ENCODE data around the gene HRH3. TPM values are rescaled to one million over a fixed set of nuclear protein-coding genes. Genes with fewer than 3 reads are reported as not detected.
A peak's percentile ranks its signal among the peaks of the same experiment; 100 is the strongest.

The HRH3 gene
- total RNA-seq: not detected

DNA sequence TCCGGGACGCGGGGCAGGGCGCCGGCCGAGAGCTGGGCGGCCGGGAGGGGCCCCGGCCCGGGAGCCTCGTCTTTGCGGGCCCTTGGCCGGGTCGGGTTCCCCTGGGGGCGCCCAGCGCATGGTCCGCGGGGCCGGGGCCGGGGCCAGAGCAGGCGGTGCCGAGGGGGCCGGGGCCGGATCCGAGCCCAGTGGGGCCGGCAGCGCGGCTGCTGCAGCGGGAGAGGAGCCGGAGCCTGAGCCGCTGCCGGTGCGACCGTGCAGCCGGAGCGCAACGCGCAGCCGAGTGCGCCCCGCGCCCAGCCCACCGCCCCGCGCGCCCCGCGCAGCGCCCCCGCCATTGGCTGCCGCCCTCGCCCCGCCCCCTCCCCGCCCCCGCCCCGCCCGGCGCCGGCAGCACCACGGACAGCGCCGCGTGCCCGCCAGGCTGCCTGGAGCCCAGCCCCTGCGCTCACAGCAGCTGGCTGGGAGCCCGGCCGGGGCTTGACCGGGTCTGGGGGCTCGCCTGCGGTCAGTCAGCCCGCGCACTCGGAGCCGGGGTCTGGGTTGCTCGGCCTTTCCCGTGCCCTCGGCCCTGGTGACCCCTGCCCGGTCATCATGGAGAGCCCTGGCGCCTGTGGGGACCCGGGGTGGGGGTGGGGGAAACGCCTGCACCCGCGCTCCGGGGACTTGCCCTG is at the start of gene HRH3:
Gene HRH3 (minus strand): TSS at position 287 of the 674 bp plus-strand sequence. CDS start 308 bp downstream, outside the sequence.
- Histone ChIP-seq H3K27ac (no peak within 1 kb of the TSS), H3K27me3 (replicated peaks; ENCODE audit: insufficient read depth) (peaks cover 32% of the 10 kb centered on the region), H3K4me3 (peak within 1 kb of the TSS; percentile 14), H3K4me1 (ENCODE audit: control insufficient read depth in 1 of 2, low read depth in 2 of 2) (peaks cover 9 to 14% of the 10 kb centered on the region in 2 donors), H3K36me3 (no peaks in the 10 kb centered on the region), H3K9me3 (no peaks in the 10 kb centered on the region)
- DNase-seq (ENCODE audit: low spot score) (no peak), ATAC-seq (ENCODE audit: insufficient number of reproducible peaks, low FRiP score, low read depth) (no peak)
- TF ChIP-seq, protein P1, sequence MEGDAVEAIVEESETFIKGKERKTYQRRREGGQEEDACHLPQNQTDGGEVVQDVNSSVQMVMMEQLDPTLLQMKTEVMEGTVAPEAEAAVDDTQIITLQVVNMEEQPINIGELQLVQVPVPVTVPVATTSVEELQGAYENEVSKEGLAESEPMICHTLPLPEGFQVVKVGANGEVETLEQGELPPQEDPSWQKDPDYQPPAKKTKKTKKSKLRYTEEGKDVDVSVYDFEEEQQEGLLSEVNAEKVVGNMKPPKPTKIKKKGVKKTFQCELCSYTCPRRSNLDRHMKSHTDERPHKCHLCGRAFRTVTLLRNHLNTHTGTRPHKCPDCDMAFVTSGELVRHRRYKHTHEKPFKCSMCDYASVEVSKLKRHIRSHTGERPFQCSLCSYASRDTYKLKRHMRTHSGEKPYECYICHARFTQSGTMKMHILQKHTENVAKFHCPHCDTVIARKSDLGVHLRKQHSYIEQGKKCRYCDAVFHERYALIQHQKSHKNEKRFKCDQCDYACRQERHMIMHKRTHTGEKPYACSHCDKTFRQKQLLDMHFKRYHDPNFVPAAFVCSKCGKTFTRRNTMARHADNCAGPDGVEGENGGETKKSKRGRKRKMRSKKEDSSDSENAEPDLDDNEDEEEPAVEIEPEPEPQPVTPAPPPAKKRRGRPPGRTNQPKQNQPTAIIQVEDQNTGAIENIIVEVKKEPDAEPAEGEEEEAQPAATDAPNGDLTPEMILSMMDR (IDR thresholded peaks at IDR 0.05): no peak

DNA sequence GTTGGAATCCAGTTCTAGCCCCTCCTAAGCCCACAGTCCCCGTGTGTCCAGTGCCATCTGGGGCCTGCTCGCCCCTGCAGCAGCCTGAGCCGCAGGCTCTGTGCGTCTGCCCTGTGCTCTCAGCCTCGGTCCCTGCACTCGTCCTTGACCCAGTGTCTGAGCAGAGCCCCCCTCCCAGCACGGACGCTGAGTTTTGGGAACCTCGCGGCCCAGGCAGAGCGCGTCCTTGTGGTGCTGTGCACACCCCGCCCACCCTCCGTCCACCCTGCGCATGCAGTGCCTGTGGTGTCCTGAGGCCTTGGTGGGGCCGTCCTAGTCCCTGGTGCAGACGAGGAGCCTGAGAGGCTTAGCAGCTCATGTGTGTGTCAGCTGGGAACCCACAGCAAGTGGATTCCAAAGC is 49.8 kb upstream of the HRH3 start:
- DNase-seq (ENCODE audit: low spot score) (no peak), ATAC-seq (ENCODE audit: insufficient number of reproducible peaks, low FRiP score, low read depth) (no peak)
- no peak overlapping the region for H3K4me3 ChIP-seq
- H3K4me1 ChIP-seq (ENCODE audit: control insufficient read depth in 1 of 2, low read depth in 2 of 2): no peaks in the 10 kb centered on the region
- H3K27me3 ChIP-seq (replicated peaks; ENCODE audit: insufficient read depth): no peaks in the 10 kb centered on the region
- H3K36me3 ChIP-seq: peaks cover 40% of the 10 kb centered on the region
- H3K9me3 ChIP-seq: no peaks in the 10 kb centered on the region
- TF ChIP-seq, protein P1 (IDR thresholded peaks at IDR 0.05): no peak
- H3K27ac ChIP-seq: no peak overlapping the region

DNA sequence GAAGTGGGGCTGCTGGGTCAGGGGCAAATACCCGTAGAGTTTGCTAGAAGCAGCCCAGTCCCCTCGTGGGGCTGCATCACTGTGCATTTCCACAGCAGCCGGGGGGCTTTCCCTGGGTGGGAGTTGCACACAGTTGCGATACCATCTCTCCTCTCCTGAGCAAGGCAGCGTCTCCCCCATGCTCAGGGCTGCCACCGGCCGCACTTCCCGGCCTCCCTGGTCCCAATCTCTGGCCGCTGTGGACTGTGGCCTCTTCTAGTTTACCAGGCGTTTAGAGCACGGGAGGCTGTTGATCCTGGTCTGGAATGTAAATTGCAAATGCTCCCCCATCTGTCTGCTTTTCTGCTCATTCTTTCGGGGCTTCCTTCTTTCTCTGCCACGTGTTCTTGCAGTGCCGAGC is 49.3 kb upstream of the HRH3 start:
- Histone ChIP-seq H3K4me1 (ENCODE audit: control insufficient read depth in 1 of 2, low read depth in 2 of 2) (no peaks in the 10 kb centered on the region), H3K36me3 (peaks cover 44% of the 10 kb centered on the region), H3K27me3 (replicated peaks; ENCODE audit: insufficient read depth) (no peaks in the 10 kb centered on the region), H3K27ac (no peak overlapping the region), H3K9me3 (no peaks in the 10 kb centered on the region), H3K4me3 (no peak overlapping the region)
- ATAC-seq (ENCODE audit: insufficient number of reproducible peaks, low FRiP score, low read depth) (no peak), DNase-seq (ENCODE audit: low spot score) (no peak)
- TF ChIP-seq, protein P1 (IDR thresholded peaks at IDR 0.05): no peak

DNA sequence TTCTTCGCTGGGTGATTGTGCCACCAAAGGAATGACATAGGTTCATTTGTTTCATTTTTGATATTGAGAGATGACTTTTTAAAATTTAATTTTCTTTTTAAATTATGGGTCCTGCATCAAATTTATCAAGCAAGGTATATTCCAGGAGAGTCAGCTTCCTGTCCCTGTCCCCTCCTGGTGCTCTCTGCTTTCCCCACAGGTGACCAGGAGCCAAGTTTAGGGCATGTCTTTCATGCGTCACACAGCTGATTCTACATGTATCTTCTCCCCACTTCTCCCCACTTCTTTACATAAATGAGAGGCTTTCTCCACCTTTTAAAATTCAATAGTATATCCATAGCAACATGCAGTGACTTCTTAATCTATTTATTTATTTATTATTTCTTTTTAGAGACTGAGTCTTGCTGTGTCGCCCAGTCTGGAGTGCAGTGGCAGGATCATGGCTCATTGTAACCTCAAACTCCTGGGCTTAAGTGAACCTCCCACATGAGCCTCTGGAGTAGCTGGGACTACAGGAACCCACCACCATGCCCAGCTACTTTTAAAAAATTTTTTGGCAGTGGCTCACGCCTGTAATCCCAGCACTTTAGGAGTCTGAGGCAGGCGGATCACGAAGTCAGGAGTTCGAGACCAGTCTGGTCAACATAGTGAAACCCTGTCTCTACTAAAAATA is 48.3 kb upstream of the HRH3 start:
- Histone ChIP-seq H3K4me3 (no peak overlapping the region), H3K27me3 (replicated peaks; ENCODE audit: insufficient read depth) (no peaks in the 10 kb centered on the region), H3K4me1 (ENCODE audit: control insufficient read depth in 1 of 2, low read depth in 2 of 2) (no peaks in the 10 kb centered on the region), H3K36me3 (peaks cover 40% of the 10 kb centered on the region), H3K27ac (no peak overlapping the region), H3K9me3 (no peaks in the 10 kb centered on the region)
- no peak for DNase-seq (ENCODE audit: low spot score)
- ATAC-seq (ENCODE audit: insufficient number of reproducible peaks, low FRiP score, low read depth): no peak
- TF ChIP-seq, protein P1 (IDR thresholded peaks at IDR 0.05): no peak

DNA sequence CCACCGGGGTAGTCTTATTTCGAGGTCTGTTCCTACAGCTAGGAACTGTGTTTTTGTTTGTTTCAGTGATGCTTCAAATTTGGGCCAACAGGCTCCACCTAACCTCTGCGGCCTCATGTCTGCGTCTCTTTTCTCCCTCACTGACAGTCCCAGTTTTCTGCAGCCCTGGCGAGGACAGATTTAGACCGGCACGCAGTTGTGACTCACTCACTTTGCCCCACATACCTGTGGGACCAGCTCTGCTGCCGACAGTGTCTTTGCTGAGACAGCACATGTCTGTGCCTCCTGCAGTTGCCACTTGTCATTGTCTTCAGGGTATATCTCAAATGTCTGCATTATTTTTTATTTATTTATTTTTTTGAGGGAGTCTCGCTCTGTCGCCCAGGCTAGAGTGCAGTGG is 47.5 kb upstream of the HRH3 start:
- Histone ChIP-seq H3K4me3 (no peak overlapping the region), H3K36me3 (peaks cover 40% of the 10 kb centered on the region), H3K27me3 (replicated peaks; ENCODE audit: insufficient read depth) (no peaks in the 10 kb centered on the region), H3K9me3 (no peaks in the 10 kb centered on the region), H3K27ac (no peak overlapping the region), H3K4me1 (ENCODE audit: control insufficient read depth in 1 of 2, low read depth in 2 of 2) (no peaks in the 10 kb centered on the region)
- ATAC-seq (ENCODE audit: insufficient number of reproducible peaks, low FRiP score, low read depth) (no peak), DNase-seq (ENCODE audit: low spot score) (no peak)
- TF ChIP-seq, protein P1 (IDR thresholded peaks at IDR 0.05): no peak

All from thoracic aorta (tissue), 2 donors.